ENCODE results near the gene LTA4H. TPM values are rescaled to one million over a fixed set of nuclear protein-coding genes. Genes with fewer than 3 reads are reported as not detected.

Gene LTA4H
- 10 to 100 TPM; 65.9 to 78.1 (median 67.2) TPM for polyA plus RNA-seq

GRCh38 chr12:96035283-96036236 is at the start of gene LTA4H:
TSS of gene LTA4H (minus strand) at chr12:96035587. CDS start at chr12:96035519, 68 bp downstream.
- Mint-ChIP-seq H3K27me3 (ENCODE audit: low read depth in 3 of 3) (peaks cover 0 to 3% (median 0%) of the 10 kb centered on the region in 3 donors), H3K4me1 (peaks cover 5 to 9% of the 10 kb centered on the region in 2 donors)

GRCh38 chr12:96084624-96085023 is 49.2 kb upstream of the LTA4H start:
- Mint-ChIP-seq H3K27ac (no peak overlapping the region), H3K9me3 (peaks cover 0 to 3% (median 0%) of the 10 kb centered on the region in 6 donors), H3K4me1 (no peaks in the 10 kb centered on the region), H3K4me3 (no peak overlapping the region), H3K27me3 (ENCODE audit: low read depth in 3 of 3) (peaks cover 0 to 6% (median 2%) of the 10 kb centered on the region in 3 donors), H3K36me3 (peaks cover 0 to 4% (median 2%) of the 10 kb centered on the region in 3 donors)
- DNase-seq = no peak

More at GRCh38 chr12:96035283-96036236, at the start of gene LTA4H:
- DNase-seq = peak; percentile 96 to 97 (median 97)
- H3K9me3 Mint-ChIP-seq = no peaks in the 10 kb centered on the region
- H3K36me3 Mint-ChIP-seq = no peaks in the 10 kb centered on the region
- no peak within 1 kb of the TSS for H3K4me3 Mint-ChIP-seq
- H3K27ac Mint-ChIP-seq = no peak within 1 kb of the TSS

GRCh38 chr12:96083020-96083719 is 47.8 kb upstream of the LTA4H start:
- H3K4me1 Mint-ChIP-seq = no peaks in the 10 kb centered on the region
- H3K4me3 Mint-ChIP-seq = no peak overlapping the region
- no peaks in the 10 kb centered on the region for H3K9me3 Mint-ChIP-seq
- peaks cover 0 to 4% (median 0%) of the 10 kb centered on the region in 3 donors for H3K36me3 Mint-ChIP-seq
- H3K27ac Mint-ChIP-seq = no peak overlapping the region
- no peak for DNase-seq
- peaks cover 0 to 3% (median 2%) of the 10 kb centered on the region in 3 donors for H3K27me3 Mint-ChIP-seq (ENCODE audit: low read depth in 3 of 3)

- Mint-ChIP-seq H3K4me1 (no peaks in the 10 kb centered on the region), H3K36me3 (peaks cover 0 to 4% (median 0%) of the 10 kb centered on the region in 3 donors), H3K4me3 (no peak overlapping the region), H3K27ac (no peak overlapping the region), H3K9me3 (no peaks in the 10 kb centered on the region), H3K27me3 (ENCODE audit: low read depth in 3 of 3) (peaks cover 0 to 6% (median 2%) of the 10 kb centered on the region in 3 donors)
- DNase-seq = no peak
Observed at GRCh38 chr12:96081596-96081995, 46.2 kb upstream of the LTA4H start.

- no peak for DNase-seq
- Mint-ChIP-seq H3K36me3 (no peaks in the 10 kb centered on the region), H3K27ac (no peak overlapping the region), H3K27me3 (ENCODE audit: low read depth in 3 of 3) (peaks cover 0 to 7% (median 2%) of the 10 kb centered on the region in 3 donors), H3K9me3 (no peaks in the 10 kb centered on the region), H3K4me3 (no peak overlapping the region), H3K4me1 (no peaks in the 10 kb centered on the region)
Observed at GRCh38 chr12:96078231-96079135, 43.1 kb upstream of the LTA4H start.

- H3K36me3 Mint-ChIP-seq = no peaks in the 10 kb centered on the region
- DNase-seq = no peak
- H3K9me3 Mint-ChIP-seq = no peaks in the 10 kb centered on the region
- H3K4me3 Mint-ChIP-seq = no peak overlapping the region
- H3K4me1 Mint-ChIP-seq = no peaks in the 10 kb centered on the region
- H3K27ac Mint-ChIP-seq = no peak overlapping the region
- H3K27me3 Mint-ChIP-seq (ENCODE audit: low read depth in 3 of 3) = peaks cover 0 to 7% (median 0%) of the 10 kb centered on the region in 3 donors
Observed at GRCh38 chr12:96077081-96077480, 41.7 kb upstream of the LTA4H start.

- DNase-seq = no peak
- H3K27me3 Mint-ChIP-seq (ENCODE audit: low read depth in 3 of 3) = peaks cover 0 to 7% (median 4%) of the 10 kb centered on the region in 3 donors
- no peaks in the 10 kb centered on the region for H3K9me3 Mint-ChIP-seq
- H3K36me3 Mint-ChIP-seq = no peaks in the 10 kb centered on the region
- no peaks in the 10 kb centered on the region for H3K4me1 Mint-ChIP-seq
- no peak overlapping the region for H3K27ac Mint-ChIP-seq
- no peak overlapping the region for H3K4me3 Mint-ChIP-seq
Observed at GRCh38 chr12:96075560-96075959, 40.2 kb upstream of the LTA4H start.

- Mint-ChIP-seq H3K27ac (no peak overlapping the region), H3K9me3 (no peaks in the 10 kb centered on the region)
Observed at GRCh38 chr12:96073346-96074330, 38.3 kb upstream of the LTA4H start.

GRCh38 chr12:96070670-96071279 is 35.4 kb upstream of the LTA4H start:
- no peak for DNase-seq
- Mint-ChIP-seq H3K27ac (no peak overlapping the region), H3K4me1 (no peaks in the 10 kb centered on the region), H3K27me3 (ENCODE audit: low read depth in 3 of 3) (peaks cover 2 to 7% (median 3%) of the 10 kb centered on the region in 3 donors), H3K4me3 (no peak overlapping the region), H3K36me3 (no peaks in the 10 kb centered on the region), H3K9me3 (no peaks in the 10 kb centered on the region)

More at GRCh38 chr12:96073346-96074330, 38.3 kb upstream of the LTA4H start:
- DNase-seq = no peak
- Mint-ChIP-seq H3K36me3 (no peaks in the 10 kb centered on the region), H3K27me3 (ENCODE audit: low read depth in 3 of 3) (peaks cover 2 to 7% (median 5%) of the 10 kb centered on the region in 3 donors), H3K4me1 (no peaks in the 10 kb centered on the region), H3K4me3 (no peak overlapping the region)

- H3K9me3 Mint-ChIP-seq = no peaks in the 10 kb centered on the region
- no peak overlapping the region for H3K27ac Mint-ChIP-seq
- H3K36me3 Mint-ChIP-seq = no peaks in the 10 kb centered on the region
- no peak for DNase-seq
- H3K4me1 Mint-ChIP-seq = peaks cover 0 to 5% of the 10 kb centered on the region in 2 donors
- no peak overlapping the region for H3K4me3 Mint-ChIP-seq
- peaks cover 2 to 7% (median 3%) of the 10 kb centered on the region in 3 donors for H3K27me3 Mint-ChIP-seq (ENCODE audit: low read depth in 3 of 3)
Observed at GRCh38 chr12:96069511-96070231, 34.3 kb upstream of the LTA4H start.

- DNase-seq = no peak
- Mint-ChIP-seq H3K36me3 (no peaks in the 10 kb centered on the region), H3K9me3 (no peaks in the 10 kb centered on the region), H3K27ac (no peak overlapping the region), H3K27me3 (ENCODE audit: low read depth in 3 of 3) (peaks cover 2 to 7% (median 3%) of the 10 kb centered on the region in 3 donors), H3K4me3 (no peak overlapping the region), H3K4me1 (peaks cover 5 to 15% of the 10 kb centered on the region in 2 donors)
Observed at GRCh38 chr12:96068636-96069035, 33.2 kb upstream of the LTA4H start.
